Measurements from ENCODE around the gene MT1HL1.

Gene MT1HL1

DNA sequence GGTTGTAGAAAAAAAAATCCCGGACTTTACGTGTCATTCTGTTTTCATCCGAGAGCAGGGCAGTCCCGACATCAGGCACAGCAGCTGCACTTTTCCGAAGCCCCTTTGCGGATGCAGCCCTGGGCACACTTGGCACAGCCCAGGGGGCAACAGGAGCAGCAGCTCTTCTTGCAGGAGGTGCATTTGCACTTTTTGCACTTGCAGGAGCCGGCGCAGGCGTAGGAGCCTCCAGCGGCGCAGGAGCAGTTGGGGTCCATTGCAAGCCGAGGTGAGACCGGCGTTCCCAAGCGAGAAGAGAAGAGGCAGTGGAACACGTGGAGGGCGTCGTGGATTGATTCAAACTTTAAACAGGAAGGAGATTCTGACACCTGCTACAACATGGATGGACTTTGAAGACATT, at the start of gene MT1HL1:
TSS of gene MT1HL1 (minus strand) at position 326 of the 400 bp plus-strand sequence. CDS start at position 257, 69 bp downstream.
- no peak for DNase-seq (ENCODE audit: low spot score)

GRCh38 chr1:237050915-237051314, 46.7 kb upstream of the MT1HL1 start:
- DNase-seq (ENCODE audit: low spot score) = no peak

- DNase-seq (ENCODE audit: low spot score) = no peak
Observed at GRCh38 chr1:237050185-237050584, 45.9 kb upstream of the MT1HL1 start.

GRCh38 chr1:237048803-237049202, 44.6 kb upstream of the MT1HL1 start:
- no peak for DNase-seq (ENCODE audit: low spot score)

GRCh38 chr1:237045278-237046016, 41.2 kb upstream of the MT1HL1 start:
- no peak for DNase-seq (ENCODE audit: low spot score)

GRCh38 chr1:237043846-237044636, 39.8 kb upstream of the MT1HL1 start:
- DNase-seq (ENCODE audit: low spot score) = no peak

- no peak for DNase-seq (ENCODE audit: low spot score)
Observed at GRCh38 chr1:237042892-237043576, 38.8 kb upstream of the MT1HL1 start.

DNA sequence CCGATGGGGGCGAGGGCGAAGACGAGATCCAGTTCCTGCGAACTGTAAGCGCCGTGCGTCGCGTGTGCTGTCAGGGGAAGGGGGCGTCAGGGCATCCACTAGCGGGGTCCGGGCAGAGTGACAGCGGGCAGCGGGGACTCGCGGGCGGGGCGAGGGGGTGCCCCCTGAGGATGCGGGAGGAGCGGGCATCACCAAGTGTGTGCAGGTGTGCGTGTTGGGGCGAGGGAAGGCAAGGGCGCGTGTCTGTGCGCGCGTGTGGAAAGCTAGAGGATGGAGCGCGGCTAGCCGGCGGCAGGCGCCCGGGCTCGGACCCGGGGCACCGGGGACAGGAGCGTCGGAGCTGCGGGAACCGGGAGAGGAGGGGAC, 38.3 kb upstream of the MT1HL1 start:
- no peak for DNase-seq (ENCODE audit: low spot score)

GRCh38 chr1:237041795-237042525, 37.7 kb upstream of the MT1HL1 start, which contains the start of gene RYR2:
Gene RYR2, plus strand, starts transcription at chr1:237042184. Its CDS starts 338 bp downstream, at chr1:237042522.
- DNase-seq (ENCODE audit: low spot score) = no peak

- no peak for DNase-seq (ENCODE audit: low spot score)
Observed at GRCh38 chr1:237041461-237041794, 37.2 kb upstream of the MT1HL1 start.

GRCh38 chr1:237040823-237041222, 36.6 kb upstream of the MT1HL1 start:
- no peak for DNase-seq (ENCODE audit: low spot score)

GRCh38 chr1:237038211-237038610, 34.0 kb upstream of the MT1HL1 start:
- no peak for DNase-seq (ENCODE audit: low spot score)

GRCh38 chr1:237035759-237036158, 31.5 kb upstream of the MT1HL1 start:
- no peak for DNase-seq (ENCODE audit: low spot score)

GRCh38 chr1:237033804-237034203, 29.6 kb upstream of the MT1HL1 start:
- DNase-seq (ENCODE audit: low spot score) = no peak

DNA sequence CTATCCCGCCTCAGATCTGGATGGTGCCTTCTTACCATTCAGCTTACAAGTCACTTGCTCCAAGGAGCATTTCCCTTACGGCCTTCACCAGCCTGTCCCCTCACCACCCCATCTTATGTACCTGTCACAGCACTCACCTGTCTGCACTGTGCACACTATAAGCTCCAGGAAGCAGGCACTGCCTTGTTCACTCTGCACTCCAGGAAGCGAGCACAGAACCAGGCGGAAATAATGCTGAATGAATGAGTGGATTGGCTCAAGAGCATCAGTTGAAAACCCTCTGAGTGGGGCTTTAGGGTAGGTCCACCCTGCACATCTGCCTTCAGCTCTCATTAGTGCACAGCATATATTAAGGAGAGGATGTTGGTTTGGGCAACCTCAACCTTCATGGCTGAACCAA, 28.8 kb upstream of the MT1HL1 start:
- DNase-seq (ENCODE audit: low spot score) = no peak

DNA sequence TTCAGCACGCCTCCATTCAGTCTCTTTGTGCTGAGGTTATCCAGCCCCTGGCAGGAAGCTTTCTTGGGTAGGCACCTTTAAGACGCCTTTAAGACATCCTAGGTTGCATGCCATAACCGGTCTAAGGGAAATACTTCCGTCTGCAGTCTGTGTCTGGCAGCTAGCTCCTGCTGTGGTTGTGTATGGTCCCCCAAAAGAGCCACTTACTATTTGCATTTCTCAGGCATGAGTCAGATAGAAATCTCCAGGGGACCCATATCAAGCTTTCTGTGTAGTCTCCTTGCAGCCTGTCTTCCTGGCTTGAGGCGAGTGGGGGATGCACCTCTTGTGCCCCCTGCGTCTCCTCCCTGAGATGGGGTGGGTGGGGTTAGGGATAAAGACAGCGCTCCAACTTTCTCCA, 27.8 kb upstream of the MT1HL1 start:
- DNase-seq (ENCODE audit: low spot score) = peak; percentile 18

GRCh38 chr1:237031480-237031879, 27.2 kb upstream of the MT1HL1 start:
- DNase-seq (ENCODE audit: low spot score) = peak; percentile 54

GRCh38 chr1:237029850-237030535, 25.8 kb upstream of the MT1HL1 start:
- DNase-seq (ENCODE audit: low spot score) = no peak

DNA sequence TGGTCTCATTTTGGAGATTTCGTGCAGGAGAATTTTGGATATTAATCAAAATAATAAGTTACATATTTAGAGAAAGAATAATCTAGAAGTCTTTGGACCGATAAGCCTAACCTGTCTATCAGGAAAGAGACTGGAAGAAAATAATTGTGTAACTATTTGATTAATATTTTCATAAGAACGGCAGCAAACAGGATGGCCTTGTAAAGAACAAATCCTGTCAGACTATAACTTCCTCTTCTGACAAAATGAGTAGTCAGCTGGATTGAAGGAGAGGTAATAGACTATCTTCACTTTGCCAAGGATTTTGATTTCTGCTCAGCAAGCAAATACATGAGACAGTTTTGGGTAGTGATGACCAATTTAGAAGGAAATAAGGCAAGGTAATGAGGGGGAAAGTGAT, 25.0 kb upstream of the MT1HL1 start:
- no peak for DNase-seq (ENCODE audit: low spot score)

DNA sequence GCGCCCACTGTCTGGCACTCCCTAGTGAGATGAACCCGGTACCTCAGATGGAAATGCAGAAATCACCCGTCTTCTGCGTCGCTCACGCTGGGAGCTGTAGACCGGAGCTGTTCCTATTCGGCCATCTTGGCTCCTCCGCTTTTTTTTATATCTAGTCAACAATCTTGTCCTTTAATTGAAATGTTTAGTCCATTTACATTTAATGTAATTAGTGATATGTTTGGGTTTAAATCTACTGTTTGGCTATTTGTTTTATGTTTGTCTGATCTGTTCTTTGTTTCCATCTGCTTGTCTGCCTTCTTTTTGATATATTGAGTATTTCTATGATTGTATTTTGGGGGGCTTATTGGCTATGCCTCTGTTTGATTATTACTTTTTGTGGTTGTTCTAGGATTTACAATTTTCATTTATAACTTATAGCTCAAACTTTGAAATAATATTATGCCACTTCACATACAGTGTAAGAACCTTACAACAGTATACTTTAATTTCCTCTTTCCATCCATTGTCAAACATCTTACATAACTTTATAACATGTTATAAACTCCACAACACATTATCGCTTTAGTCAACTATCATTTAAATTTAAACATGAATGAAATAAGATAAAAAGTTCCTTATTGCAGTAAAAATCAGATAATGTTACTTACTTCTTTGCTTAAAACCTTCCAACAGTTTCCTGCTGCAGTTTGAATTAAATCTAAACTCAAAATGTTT, 21.3 kb upstream of the MT1HL1 start:
- no peak for DNase-seq (ENCODE audit: low spot score)

DNA sequence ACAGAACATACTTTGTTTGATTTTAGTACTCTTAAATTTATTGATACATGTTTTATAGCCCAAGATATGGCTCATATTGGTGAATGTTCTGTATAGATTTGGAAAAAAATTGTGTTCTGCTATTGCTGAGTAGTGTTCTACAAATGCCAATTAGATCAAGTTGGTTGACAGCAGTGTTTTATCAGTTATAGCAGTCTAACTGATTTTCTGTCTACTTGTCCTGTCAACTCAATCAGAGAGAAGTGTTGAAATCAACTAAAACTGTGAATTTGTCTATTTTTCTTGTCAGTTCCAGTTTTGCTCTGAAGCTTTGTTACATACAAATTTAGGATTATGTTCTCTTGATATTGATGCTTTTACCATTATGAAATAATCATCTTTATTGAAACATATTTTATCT, 14.7 kb upstream of the MT1HL1 start:
- no peak for DNase-seq (ENCODE audit: low spot score)
